ENCODE data around the gene SEMA3D.

GRCh38 chr7:85232068-85232467, 45.2 kb upstream of the SEMA3D start:
- TF ChIP-seq POLR2A (IDR thresholded peaks at IDR 0.05) (no peak), CTCF (IDR thresholded peaks at IDR 0.05) (no peak)

All from esophagus squamous epithelium (tissue), 4 donors.